GM12892 (cell line): ENCODE measurements around the gene HDAC8.
"Not testable (repeated sequence)": the region's sequence is repeated elsewhere in the genome, so short reads cannot be mapped to it uniquely, and the experiment has no call there.

Experiments used
- DNase-seq: peaks from one replicate; pipeline ENCODE4 v3.0.0; 2011; ENCODE audit not compliant: insufficient read length
- FAIRE-seq: peaks from 2 replicates; lab custom pipeline; 2011; peaks lifted over from hg19 to GRCh38; lab: Jason Lieb, UNC
- POLR2A ChIP-seq: IDR thresholded peaks from 2 replicates; pipeline ENCODE4 v1.6.1; 2011; ENCODE audit warnings: low read depth, low read length, control low read depth
- POLR2AphosphoS5 ChIP-seq: IDR thresholded peaks from 2 replicates; pipeline ENCODE4 v1.6.1; 2011; ENCODE audit warnings: low read depth, low read length, control low read depth
- TAF1 ChIP-seq: IDR thresholded peaks from 2 replicates; pipeline ENCODE4 v1.6.1; 2011; ENCODE audit warnings: low read depth, mild to moderate bottlenecking, control low read depth, low read length, borderline replicate concordance

HDAC8 gene

DNA sequence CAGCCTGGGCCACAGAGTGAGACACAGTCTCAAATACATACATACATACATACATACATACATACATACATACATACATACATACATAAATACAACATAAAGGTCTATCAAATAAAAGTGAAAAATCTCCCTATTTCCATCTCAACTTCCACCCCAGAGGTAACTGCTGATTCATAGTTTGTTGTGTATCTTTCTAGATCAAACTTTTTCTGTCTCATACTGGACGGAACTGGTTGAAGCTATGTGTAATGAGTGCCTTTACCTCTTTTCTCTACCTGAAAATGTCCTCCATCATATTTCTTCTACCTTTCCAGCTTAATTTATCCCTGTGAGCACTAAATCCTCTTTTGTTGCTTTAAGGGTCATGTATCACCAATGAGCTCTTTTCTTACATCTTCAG is 102.5 kb downstream of the HDAC8 start:
- no peak for TF ChIP-seq POLR2A
- FAIRE-seq (no peak), DNase-seq (no peak)

DNA sequence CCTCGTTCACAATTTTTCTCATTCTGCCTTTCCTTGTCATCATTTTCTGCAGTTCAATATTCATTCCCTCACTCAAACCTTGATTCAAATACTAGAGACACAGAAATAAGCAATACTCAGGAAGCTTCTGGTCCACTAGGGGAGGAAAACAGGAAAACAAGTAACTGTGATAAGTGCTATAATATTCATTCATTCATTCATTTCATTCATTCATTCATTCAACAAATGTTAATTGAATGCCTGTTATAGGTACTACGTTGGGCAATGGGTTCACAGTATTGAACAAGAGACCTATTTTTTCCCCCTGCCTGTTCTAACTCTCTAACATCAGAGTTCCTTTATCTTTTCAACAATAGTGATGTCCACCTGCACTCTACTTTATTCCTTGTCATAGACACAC is 104.0 kb downstream of the HDAC8 start:
- TF ChIP-seq POLR2A (no peak), TAF1 (no peak), POLR2AphosphoS5 (no peak)
- FAIRE-seq (no peak), DNase-seq (no peak)

DNA sequence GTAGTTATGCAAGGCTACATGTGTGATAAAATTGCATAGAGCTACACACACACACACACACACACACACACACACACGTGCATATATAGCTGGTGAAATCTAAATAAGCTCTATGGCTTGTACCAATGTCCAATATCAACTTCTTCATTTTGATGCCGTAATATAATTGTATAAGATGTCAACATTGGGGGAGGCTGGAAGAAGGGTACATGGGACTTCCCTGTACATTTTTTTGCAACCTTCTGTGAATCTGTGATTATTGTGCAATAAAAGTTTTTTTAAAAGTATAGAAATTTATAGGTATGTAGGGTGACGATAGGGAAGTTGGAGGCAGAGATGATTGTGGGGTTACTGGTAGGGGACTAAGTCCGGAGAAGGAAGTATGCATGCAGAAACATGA is 105.5 kb downstream of the HDAC8 start:
- FAIRE-seq (no peak), DNase-seq (no peak)
- TF ChIP-seq POLR2AphosphoS5 (no peak), POLR2A (no peak), TAF1 (no peak)

DNA sequence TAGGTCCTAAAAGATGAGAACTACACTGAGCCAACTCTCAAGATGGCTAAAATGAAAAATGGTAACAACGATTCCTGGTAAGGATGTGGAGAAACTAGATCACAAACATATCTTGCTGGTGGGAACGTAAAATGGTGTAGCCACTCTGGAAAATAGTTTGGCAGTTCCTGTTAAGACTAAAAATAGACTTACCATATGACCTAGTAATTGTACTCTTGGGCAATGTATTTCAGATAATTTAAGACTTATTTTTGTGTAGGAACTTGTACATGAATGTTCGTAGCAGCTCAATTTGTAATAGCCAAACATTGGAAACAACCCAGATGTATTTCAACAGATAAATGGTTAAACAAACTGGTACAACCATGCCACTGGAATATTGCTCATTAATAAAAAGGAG is 106.2 kb downstream of the HDAC8 start:
- FAIRE-seq (no peak), DNase-seq (no peak)
- TF ChIP-seq TAF1 (no peak), POLR2A (no peak), POLR2AphosphoS5 (no peak)

DNA sequence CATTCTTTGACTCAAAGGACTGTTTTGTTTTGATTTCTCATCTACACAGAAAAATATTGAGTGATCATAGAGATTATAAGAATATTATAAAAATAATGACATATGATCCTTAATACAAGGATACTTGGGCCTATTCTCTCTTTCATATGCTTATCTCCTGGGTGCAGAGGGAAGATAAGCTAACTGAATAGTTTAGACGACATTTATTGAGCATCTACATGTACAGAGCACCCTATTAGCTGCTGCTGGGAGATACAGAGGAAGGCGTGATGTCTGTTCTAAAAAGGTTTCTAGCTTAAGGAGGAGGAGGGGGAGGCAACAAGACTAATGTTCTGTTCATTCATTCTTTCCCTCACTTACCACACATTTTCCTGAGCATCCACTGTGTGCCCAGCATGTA is 106.8 kb downstream of the HDAC8 start:
- FAIRE-seq (no peak), DNase-seq (no peak)
- TF ChIP-seq TAF1 (no peak), POLR2A (no peak), POLR2AphosphoS5 (no peak)

DNA sequence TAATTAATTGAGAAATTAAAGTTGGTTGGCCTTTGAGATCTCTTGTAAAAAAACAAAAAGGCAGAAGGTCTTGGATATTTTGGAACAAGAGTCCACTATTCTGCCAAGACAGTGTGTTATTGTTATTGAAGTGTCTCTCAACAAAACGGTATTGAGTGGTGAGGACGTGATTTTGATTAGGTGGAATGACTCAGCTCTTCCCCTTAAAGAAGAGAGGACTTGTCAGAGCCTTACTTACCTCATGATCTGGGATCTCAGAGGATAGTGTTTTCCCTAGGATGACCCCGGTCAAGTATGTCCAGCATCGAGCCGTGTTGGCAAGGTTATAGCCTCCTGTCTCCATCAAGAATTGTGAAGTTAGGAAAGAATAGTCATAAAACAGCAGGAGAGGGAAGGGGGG is 110.9 kb downstream of the HDAC8 start:
- DNase-seq (no peak), FAIRE-seq (no peak)
- TF ChIP-seq POLR2A, result no peak
- no peak for TF ChIP-seq POLR2AphosphoS5
- TF ChIP-seq TAF1, result no peak

DNA sequence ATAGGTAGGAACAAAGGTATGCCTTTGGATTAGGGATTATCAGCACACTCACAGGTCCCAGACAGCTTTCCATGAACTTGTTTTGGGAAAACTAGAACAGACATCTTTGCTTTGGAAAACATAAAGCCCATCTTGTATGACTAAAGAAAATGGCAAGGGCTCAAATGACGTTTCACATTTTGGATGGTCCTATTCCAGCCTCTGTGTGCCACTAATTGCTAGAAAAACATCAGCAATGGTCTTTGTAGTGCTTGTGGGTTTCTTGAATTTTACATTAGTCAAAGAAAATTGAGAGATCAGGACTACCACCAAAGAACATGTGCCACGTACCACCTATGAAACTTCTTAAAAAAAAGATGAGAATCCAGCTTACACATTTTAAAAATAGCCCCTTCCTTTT is 111.4 kb downstream of the HDAC8 start:
- no peak for TF ChIP-seq TAF1
- no peak for DNase-seq
- FAIRE-seq, result no peak

DNA sequence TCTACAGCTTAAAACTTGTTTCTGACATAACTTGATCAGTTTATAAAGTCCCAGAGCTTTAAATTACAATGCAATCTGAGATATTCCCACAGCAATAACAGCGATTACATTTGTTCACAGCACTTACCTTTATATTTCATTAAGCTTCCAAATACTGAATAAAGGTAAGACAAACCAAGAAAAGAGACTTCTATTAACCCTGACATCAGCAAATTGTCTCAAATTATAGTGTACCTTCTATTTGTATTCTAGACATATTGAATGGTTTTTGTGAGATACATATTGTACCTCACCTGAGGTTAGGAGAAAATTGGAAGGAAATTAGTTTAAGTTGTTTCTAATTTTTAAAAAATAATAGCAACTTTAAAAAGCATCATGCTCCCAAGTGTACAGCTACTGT is 111.9 kb downstream of the HDAC8 start:
- no peak for FAIRE-seq
- no peak for DNase-seq
- TF ChIP-seq POLR2A (no peak), TAF1 (no peak), POLR2AphosphoS5 (no peak)

DNA sequence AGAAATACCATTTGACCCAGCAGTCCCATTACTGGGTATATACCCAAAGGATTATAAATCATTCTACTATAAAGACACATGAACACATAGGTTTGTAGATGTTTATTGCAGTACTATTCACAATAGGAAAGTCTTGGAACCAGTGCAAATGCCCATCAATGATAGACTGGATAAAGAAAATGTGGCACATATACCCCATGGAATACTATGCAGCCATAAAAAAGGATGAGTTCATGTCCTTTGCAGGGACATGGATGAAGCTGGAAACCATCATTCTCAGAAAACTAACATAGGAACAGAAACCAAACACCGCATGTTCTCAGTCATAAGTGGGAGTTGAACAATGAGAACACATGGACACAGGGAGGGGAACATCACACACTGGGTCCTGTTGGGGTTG is 123.6 kb downstream of the HDAC8 start:
- DNase-seq, FAIRE-seq: not testable (repeated sequence)

DNA sequence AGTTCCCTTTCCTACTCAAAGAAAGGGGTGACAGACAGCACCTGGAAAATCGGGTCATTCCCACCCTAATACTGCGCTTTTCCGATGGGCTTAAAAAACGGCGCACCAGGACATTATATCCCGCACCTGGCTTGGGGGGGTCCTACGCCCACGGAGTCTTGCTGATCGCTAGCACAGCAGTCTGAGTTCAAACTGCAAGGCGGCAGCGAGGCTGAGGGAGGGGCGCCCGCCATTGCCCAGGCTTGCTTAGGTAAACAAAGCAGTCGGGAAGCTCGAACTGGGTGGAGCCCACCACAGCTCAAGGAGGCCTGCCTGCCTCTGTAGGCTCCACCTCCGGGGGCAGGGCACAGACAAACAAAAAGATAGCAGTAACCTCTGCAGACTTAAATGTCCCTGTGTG is 131.9 kb downstream of the HDAC8 start:
- DNase-seq, FAIRE-seq: not testable (repeated sequence)

DNA sequence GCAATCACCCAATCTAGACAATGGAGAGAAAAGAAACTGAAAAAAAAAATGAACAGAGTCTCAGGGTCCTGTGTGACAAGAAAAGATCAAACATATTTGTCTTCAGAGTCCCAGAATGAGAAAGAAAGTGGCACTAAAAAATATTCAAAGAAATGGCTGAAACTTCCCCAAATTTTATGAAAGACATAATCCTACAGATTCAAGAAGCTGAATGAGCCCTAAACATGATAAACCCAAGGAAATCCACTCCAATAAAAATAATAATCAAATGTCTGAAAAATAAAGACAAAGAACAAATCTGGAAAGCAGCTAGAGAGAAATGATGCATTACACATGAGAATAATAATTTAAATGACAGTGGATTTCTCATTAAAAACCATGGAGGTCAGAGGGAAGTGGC is 136.6 kb downstream of the HDAC8 start:
- TF ChIP-seq POLR2A (no peak), POLR2AphosphoS5 (no peak), TAF1 (no peak)
- FAIRE-seq (no peak), DNase-seq (no peak)

DNA sequence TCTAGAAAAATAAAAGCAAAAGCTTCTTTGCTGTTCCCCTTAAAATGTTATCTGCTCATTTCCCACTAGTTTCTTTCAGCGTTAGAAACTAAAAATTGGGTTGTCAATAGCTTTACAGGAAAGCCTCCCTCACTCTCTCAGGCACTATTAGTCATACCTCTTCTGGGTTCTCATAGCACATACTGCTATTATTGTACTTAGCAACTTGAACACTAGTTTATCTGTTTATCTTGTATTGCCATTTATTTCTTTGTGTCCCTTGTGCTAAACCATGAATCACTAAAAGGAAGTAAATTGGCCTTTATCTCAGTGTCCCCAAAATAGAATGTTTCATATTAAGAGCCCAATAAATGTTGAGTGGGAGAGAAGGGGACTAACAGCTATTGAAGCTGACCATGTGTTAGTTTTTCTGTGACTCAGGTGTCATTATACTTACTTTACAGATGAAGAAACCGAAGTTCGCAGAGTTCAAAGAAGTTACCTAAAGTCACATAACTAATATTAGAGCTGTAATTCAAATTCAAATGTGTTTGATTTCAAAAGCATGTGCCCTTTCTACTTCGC is 142.2 kb downstream of the HDAC8 start:
- DNase-seq (no peak), FAIRE-seq (no peak)
- no peak for TF ChIP-seq POLR2AphosphoS5
- TF ChIP-seq TAF1, result no peak
- no peak for TF ChIP-seq POLR2A

DNA sequence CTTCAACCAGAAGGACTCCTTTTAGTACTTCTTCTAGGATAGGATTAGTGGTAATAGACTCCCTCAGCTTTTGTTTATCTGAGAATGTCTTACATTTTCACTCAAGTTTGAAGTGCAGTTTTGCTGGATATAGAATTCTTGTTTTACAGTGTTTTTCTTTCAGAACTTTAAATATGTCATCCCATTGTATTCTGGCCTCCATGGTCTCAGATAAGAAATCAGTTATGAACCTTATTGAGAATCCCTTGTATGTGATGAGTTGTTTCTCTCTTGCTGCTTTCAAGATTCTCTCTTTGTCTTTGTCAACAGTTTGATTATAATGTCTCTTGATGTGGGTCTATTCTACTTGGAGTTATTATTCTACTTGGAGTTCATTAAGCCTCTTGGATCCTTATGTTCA is 150.8 kb downstream of the HDAC8 start:
- TF ChIP-seq POLR2AphosphoS5, result no peak
- TF ChIP-seq TAF1, result no peak
- TF ChIP-seq POLR2A, result no peak
- FAIRE-seq (no peak), DNase-seq (no peak)

DNA sequence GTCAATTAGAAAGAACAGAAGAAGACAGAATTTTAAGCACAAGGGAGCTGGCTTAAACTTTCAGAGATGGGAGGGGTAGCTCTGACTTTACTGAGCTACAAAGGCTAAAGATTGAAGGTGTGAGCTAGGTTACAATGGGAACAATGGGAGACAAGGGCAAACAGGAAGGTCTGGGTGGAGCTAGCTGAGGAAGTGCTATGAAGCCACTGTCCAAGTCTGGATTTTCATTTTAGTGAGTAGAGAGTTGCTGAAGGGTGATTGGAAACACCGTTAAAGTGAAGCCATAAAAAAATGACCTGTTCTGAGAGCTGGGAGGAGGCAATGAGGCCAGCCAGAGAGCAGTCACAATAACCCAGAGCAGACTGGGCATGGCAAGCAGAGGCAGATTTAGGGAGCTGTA is 162.7 kb downstream of the HDAC8 start:
- no peak for DNase-seq
- FAIRE-seq, result no peak
- TF ChIP-seq POLR2AphosphoS5, result no peak
- TF ChIP-seq TAF1, result no peak
- no peak for TF ChIP-seq POLR2A

DNA sequence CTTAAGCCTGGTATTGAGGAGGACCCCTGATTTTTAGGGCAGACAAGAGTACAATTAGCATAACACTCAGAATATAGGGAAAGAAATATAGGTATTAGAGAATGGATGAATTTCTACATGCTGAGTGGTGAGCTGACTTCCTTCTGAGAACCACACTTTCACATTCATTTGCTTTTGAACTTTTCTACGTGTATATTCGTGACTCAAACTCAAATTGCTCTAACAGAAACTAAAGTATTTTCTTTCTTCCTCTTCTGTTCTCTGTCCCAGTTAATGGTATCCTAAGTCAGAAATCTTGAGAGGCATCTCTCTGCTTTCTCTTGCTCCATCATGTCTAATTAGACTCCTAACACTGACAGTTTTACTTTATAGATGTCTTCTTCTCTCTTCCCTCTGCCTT is 163.8 kb downstream of the HDAC8 start:
- DNase-seq, result no peak
- no peak for FAIRE-seq
- no peak for TF ChIP-seq TAF1
- TF ChIP-seq POLR2A, result no peak
- no peak for TF ChIP-seq POLR2AphosphoS5

DNA sequence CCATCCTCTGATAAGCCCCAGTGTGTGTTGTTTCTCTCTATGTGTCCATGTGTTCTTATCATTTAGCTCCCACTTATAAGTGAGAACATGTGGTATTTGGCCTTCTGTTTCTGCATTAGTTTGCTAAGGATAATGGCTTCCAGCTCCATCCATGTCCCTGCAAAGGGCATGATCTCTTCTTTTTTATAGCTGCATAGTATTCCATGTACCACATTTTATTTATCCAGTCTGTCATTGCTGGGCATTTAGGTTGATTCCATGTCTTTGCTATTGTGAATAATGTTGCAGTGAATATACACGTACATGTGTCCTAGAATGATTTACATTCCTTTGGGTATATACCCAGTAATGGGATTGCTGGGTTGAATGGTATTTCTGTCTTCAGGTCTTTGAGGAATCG is 167.5 kb downstream of the HDAC8 start:
- not testable (repeated sequence) for DNase-seq, FAIRE-seq
